SK-N-SH (cell line): Measurements from ENCODE around the gene MRPS23. TPM values are rescaled to one million over a fixed set of nuclear protein-coding genes. Genes with fewer than 3 reads are reported as not detected.

Experiments
- CTCF ChIA-PET: fragments of 300-600, 350-600 bp; formaldehyde crosslinking; extraction: SDS; loops from one replicate; lab custom pipeline; 2021; lab: Yijun Ruan, JAX
- POLR2A ChIA-PET: fragments of 350-600 bp; sonication (Branson Sonifier 250); formaldehyde crosslinking; extraction: SDS; loops from one replicate; lab custom pipeline; 2020; ENCODE audit warnings: antibody characterized with exemption, inconsistent platforms; lab: Yijun Ruan, JAX
- DNase-seq: peaks from one replicate; pipeline ENCODE4 v3.0.0; 2012
- H2AFZ ChIP-seq: fragments of 200-600 bp; sonication (generic); 2 replicates; pipeline ENCODE4 v1.8.1; 2016; ENCODE audit warnings: antibody characterized with exemption, mild to moderate bottlenecking, low read depth
- H3F3A ChIP-seq: fragments of 200-600 bp; sonication (generic); replicated peaks from 2 replicates; pipeline ENCODE3; 2016; ENCODE audit warnings: antibody characterized with exemption, mild to moderate bottlenecking; ENCODE audit not compliant: insufficient read depth
- H3K27ac ChIP-seq, 2 experiments: fragments of 200-500 bp in 1 of 2; fragments of 200-600 bp in 1 of 2; sonication (Bioruptor generic) in 1 of 2; sonication (generic), shearing (Covaris generic) in 1 of 2; 2 replicates each; pipeline versions ENCODE4 v1.5.1 to v1.6.1; 2014 to 2016; ENCODE audit warnings: low read depth in 2 of 2, inconsistent platforms in 1 of 2, low read length in 1 of 2, mild to moderate bottlenecking in 1 of 2, mixed read lengths in 1 of 2
- H3K27me3 ChIP-seq: fragments of 200-600 bp; sonication (generic), shearing (Covaris generic); 2 replicates; pipeline ENCODE4 v1.6.1; 2016; ENCODE audit warnings: mixed run types; ENCODE audit not compliant: insufficient read depth
- H3K36me3 ChIP-seq, 2 experiments: fragments of 200-500 bp in 1 of 2; fragments of 200-600 bp in 1 of 2; sonication (Bioruptor generic) in 1 of 2; sonication (generic) in 1 of 2; replicated peaks in 1 of 2; 2 replicates each; pipeline versions ENCODE3 to v1.5.1; 2014 to 2016; ENCODE audit warnings: low read length in 1 of 2, mild to moderate bottlenecking in 1 of 2; ENCODE audit not compliant: insufficient read depth in 2 of 2, control insufficient read depth in 1 of 2
- H3K4me1 ChIP-seq, 2 experiments: fragments of 200-500 bp in 1 of 2; fragments of 200-600 bp in 1 of 2; sonication (Bioruptor generic) in 1 of 2; sonication (generic), shearing (Covaris generic) in 1 of 2; 2 replicates each; pipeline versions ENCODE4 v1.5.1 to v1.6.1; 2014 to 2016; ENCODE audit warnings: low read depth in 1 of 2, low read length in 1 of 2, mixed run types in 1 of 2; ENCODE audit not compliant: insufficient read depth in 2 of 2, control insufficient read depth in 1 of 2
- H3K4me2 ChIP-seq: fragments of 200-600 bp; sonication (generic), shearing (Covaris generic); 2 replicates; pipeline ENCODE4 v1.6.1; 2017; ENCODE audit warnings: mixed run types
- H3K4me3 ChIP-seq, 2 experiments: fragments of 200-500 bp in 1 of 2; fragments of 200-600 bp in 1 of 2; sonication (Bioruptor generic) in 1 of 2; sonication (generic), shearing (Covaris generic) in 1 of 2; 2 replicates each; pipeline versions ENCODE4 v1.5.1 to v1.8.1; 2014 to 2016; ENCODE audit warnings: low read depth in 2 of 2, inconsistent platforms in 1 of 2, low read length in 1 of 2, mild to moderate bottlenecking in 1 of 2, mixed read lengths in 1 of 2, moderate library complexity in 1 of 2
- H3K79me2 ChIP-seq: fragments of 200-600 bp; sonication (generic); 2 replicates; pipeline ENCODE4 v1.8.1; 2017; ENCODE audit warnings: mild to moderate bottlenecking; ENCODE audit not compliant: insufficient read depth
- H3K9ac ChIP-seq: fragments of 200-600 bp; sonication (generic); 2 replicates; pipeline ENCODE4 v1.6.1; 2017; ENCODE audit warnings: mixed run types
- H3K9me2 ChIP-seq: fragments of 200-600 bp; sonication (generic); 2 replicates; pipeline ENCODE4 v1.6.1; 2017; ENCODE audit warnings: mixed run types
- H3K9me3 ChIP-seq: fragments of 200-600 bp; sonication (generic); 2 replicates; pipeline ENCODE4 v1.6.1; 2017; ENCODE audit warnings: mixed run types, mild to moderate bottlenecking, moderate library complexity
- H4K20me1 ChIP-seq: fragments of 200-600 bp; sonication (generic); 2 replicates; pipeline ENCODE4 v1.6.1; 2017; ENCODE audit warnings: mild to moderate bottlenecking, mixed run types; ENCODE audit not compliant: insufficient read depth
- CTCF ChIP-seq: fragments of 200-600 bp; sonication (generic); IDR thresholded peaks from 2 replicates; pipeline ENCODE4 v1.6.1; 2017; ENCODE audit warnings: antibody characterized with exemption, mild to moderate bottlenecking, moderate library complexity
- ELF1 ChIP-seq: IDR thresholded peaks from 2 replicates; pipeline ENCODE4 v1.4.0; 2012
- FOSL2 ChIP-seq: IDR thresholded peaks from 2 replicates; pipeline ENCODE4 v1.4.0; 2012; ENCODE audit warnings: low read depth, mild to moderate bottlenecking, moderate library complexity, borderline replicate concordance
- MAX ChIP-seq: IDR thresholded peaks from 2 replicates; pipeline ENCODE4 v1.4.0; 2012; ENCODE audit warnings: low read depth
- MEF2A ChIP-seq: IDR thresholded peaks from 2 replicates; pipeline ENCODE4 v1.4.0; 2012; ENCODE audit warnings: low read depth, borderline replicate concordance
- NFIC ChIP-seq: IDR thresholded peaks from 2 replicates; pipeline ENCODE4 v1.4.0; 2012; ENCODE audit warnings: borderline replicate concordance
- PBX3 ChIP-seq: IDR thresholded peaks from 2 replicates; pipeline ENCODE4; 2012
- POLR2AphosphoS5 ChIP-seq: IDR thresholded peaks from 2 replicates; pipeline ENCODE4 v1.6.1; 2012; ENCODE audit warnings: low read depth, low read length
- RAD21 ChIP-seq: IDR thresholded peaks from 2 replicates; pipeline ENCODE4 v1.6.1; 2012; ENCODE audit warnings: mild to moderate bottlenecking, low read length
- RCOR1 ChIP-seq: fragments of 150-350 bp; IDR thresholded peaks from 2 replicates; pipeline ENCODE4 v1.6.1; 2017; ENCODE audit warnings: antibody characterized with exemption, low read length
- REST ChIP-seq: IDR thresholded peaks from 2 replicates; pipeline ENCODE4 v1.6.1; 2012; ENCODE audit warnings: mild to moderate bottlenecking, low read depth, low read length, moderate library complexity
- RFX5 ChIP-seq: IDR thresholded peaks from 2 replicates; pipeline ENCODE4 v1.6.1; 2012; ENCODE audit warnings: mild to moderate bottlenecking, improper control_type of control experiment, low read length
- SIN3A ChIP-seq: IDR thresholded peaks from 2 replicates; pipeline ENCODE4 v1.6.1; 2012; ENCODE audit warnings: low read depth, mild to moderate bottlenecking, low read length, moderate library complexity, borderline replicate concordance
- SMC3 ChIP-seq: IDR thresholded peaks from 2 replicates; pipeline ENCODE4 v1.6.1; 2012; ENCODE audit warnings: low read depth, low read length, improper control_type of control experiment
- TEAD4 ChIP-seq: IDR thresholded peaks from 2 replicates; pipeline ENCODE4 v1.4.0; 2012; ENCODE audit warnings: mild to moderate bottlenecking, borderline replicate concordance; ENCODE audit not compliant: insufficient read depth
- USF1 ChIP-seq: IDR thresholded peaks from 2 replicates; pipeline ENCODE4 v1.4.0; 2012; ENCODE audit warnings: low read depth, borderline replicate concordance
- YY1 ChIP-seq: IDR thresholded peaks from 2 replicates; pipeline ENCODE4 v1.4.0; 2012; ENCODE audit warnings: low read depth, mild to moderate bottlenecking
- WGBS: methylation state at CpG from one replicate; pipeline ENCODE4 v1.1.6; 2017; ENCODE audit warnings: low lambda C conversion rate; 5-methylcytosine and 5-hydroxymethylcytosine counted together
- polyA plus RNA-seq, 3 experiments: library from polyadenylated mRNA; depleted of rRNA; stranded (reverse); fragments of >200 nt; gene quantifications; 2 replicates each; pipeline ENCODE4 v1.2.3, GENCODE V29; 2012

MRPS23 gene
- polyA plus RNA-seq, 1 of the 3 experiments (the other 2 are of a cell fraction), result 105 TPM

- 52% methylated on average over 2 of the region's 2 CpGs for WGBS
- Histone ChIP-seq H4K20me1 (no peaks in the 10 kb centered on the region), H3K9ac (no peak overlapping the region), H3K27ac (no peak overlapping the region), H3K4me1 (no peaks in the 10 kb centered on the region), H3F3A (no peaks in the 10 kb centered on the region), H3K4me3 (no peak overlapping the region), H3K9me2 (no peaks in the 10 kb centered on the region), H3K27me3 (peaks cover 9% of the 10 kb centered on the region), H3K4me2 (no peak overlapping the region), H3K79me2 (no peaks in the 10 kb centered on the region), H3K36me3 (no peaks in the 10 kb centered on the region), H2AFZ (no peak overlapping the region), H3K9me3 (no peaks in the 10 kb centered on the region)
- TF ChIP-seq NFIC (no peak), SMC3 (no peak), MEF2A (no peak), FOSL2 (no peak), POLR2AphosphoS5 (no peak), MAX (no peak), REST (no peak), RCOR1 (no peak), RAD21 (no peak), TEAD4 (no peak), CTCF (no peak), YY1 (no peak), USF1 (no peak), RFX5 (no peak), ELF1 (no peak), PBX3 (no peak), SIN3A (no peak)
- DNase-seq, result no peak
- POLR2A ChIA-PET, result no interaction called here
- CTCF ChIA-PET, result interaction anchor here (1.5 to 6.1 kb wide), 3 partner anchors 12 to 552 kb away, joined by 4 to 44 read pairs (median 6); no protein-coding TSS in a partner anchor
Observed at GRCh38 chr17:57794841-57795240, 55.0 kb downstream of the MRPS23 start.
